Stimulated activated memory B cell treated with anti-CD40 and anti-IgM and Interleukin-4, amounts not matched to agents 10 μg/mL and 1 μg/mL and 100 μg/mL, for 72 hours (primary cell): ENCODE measurements around the gene STEAP1B.
"Not testable (repeated sequence)": the region's sequence is repeated elsewhere in the genome, so short reads cannot be mapped to it uniquely, and the experiment has no call there.

Experiments used
- ATAC-seq: fragments of 150-1000 bp; cut with Tn5 transposase; 2 replicates; pipeline ENCODE4 v1.10.0; 2021
- H3K27ac Mint-ChIP-seq: one replicate; pipeline ENCODE4 v1.8.0; 2022; ENCODE audit warnings: mild to moderate bottlenecking, mixed read lengths
- H3K27me3 Mint-ChIP-seq: one replicate; pipeline ENCODE4 v1.8.0; 2022; ENCODE audit warnings: mixed read lengths
- H3K36me3 Mint-ChIP-seq: one replicate; pipeline ENCODE4 v1.8.0; 2022; ENCODE audit warnings: mixed read lengths
- H3K4me1 Mint-ChIP-seq: one replicate; pipeline ENCODE4 v1.8.0; 2022; ENCODE audit warnings: mixed read lengths
- H3K4me3 Mint-ChIP-seq: one replicate; pipeline ENCODE4 v1.8.0; 2022; ENCODE audit warnings: mild to moderate bottlenecking, moderate library complexity, mixed read lengths
- H3K9me3 Mint-ChIP-seq: one replicate; pipeline ENCODE4 v1.8.0; 2022; ENCODE audit warnings: mixed read lengths

Gene STEAP1B

DNA sequence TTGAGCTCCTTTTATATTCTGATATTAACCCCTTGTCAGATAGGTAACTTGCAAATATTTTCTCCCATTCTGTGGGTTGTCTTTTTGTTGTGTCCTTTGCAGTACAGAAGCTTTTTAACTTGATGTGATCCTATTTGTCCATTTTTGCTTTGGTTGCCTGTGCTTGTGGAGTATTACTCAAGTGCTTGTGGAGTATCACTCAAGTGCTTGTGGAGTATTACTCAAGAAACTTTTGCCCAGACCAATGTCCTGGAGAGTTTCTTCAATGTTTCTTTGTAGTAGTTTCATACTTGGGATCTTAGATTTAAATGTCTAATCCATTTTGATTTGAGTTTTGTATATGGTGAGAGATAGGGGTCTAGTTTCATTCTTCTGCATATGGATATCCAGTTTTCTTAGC lies 50.0 kb downstream of the STEAP1B start:
- H3K36me3 Mint-ChIP-seq, H3K9me3 Mint-ChIP-seq, H3K4me3 Mint-ChIP-seq, ATAC-seq, H3K27ac Mint-ChIP-seq: not testable (repeated sequence)
- Mint-ChIP-seq H3K4me1 (peaks cover 34% of the 10 kb centered on the region), H3K27me3 (peaks cover 30% of the 10 kb centered on the region)

DNA sequence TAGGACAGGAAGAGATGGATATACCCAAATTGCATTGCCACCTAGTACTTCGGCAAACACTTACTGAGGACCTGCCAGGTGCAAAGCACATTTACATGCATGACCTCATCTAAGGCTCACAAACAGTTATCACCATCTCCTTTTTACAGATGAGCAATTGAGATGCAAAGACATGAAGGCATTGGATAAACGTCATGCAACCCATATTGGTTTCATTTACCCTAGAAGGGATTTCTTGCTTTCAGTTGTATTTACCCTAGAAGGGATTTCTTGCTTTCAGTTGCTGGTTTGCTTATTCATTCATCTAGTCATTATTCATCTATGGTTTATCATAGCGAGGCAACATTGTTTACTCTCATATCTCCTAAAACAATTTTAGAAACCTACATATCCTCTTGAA lies 52.2 kb downstream of the STEAP1B start:
- H3K4me3 Mint-ChIP-seq, result no peak overlapping the region

DNA sequence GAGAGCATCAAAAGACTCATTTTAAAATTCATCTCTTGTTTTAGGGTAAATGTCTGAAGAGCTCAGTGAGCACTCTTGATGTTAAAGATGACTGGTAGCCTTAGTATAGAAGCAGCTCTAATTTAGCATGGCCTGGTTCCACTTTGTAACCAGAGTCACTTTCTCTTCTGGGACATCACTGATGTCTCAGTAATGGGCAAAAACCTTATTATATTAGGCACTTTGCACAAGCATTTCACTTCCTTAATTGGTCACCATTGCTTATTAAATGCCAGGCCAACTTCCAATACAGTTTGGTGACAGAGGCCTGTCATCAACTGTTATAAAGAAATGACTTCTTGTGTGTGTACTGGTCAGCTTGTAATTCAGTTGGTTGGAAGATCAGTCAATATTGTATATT lies 53.0 kb downstream of the STEAP1B start:
- Mint-ChIP-seq H3K27me3 (peaks cover 6% of the 10 kb centered on the region), H3K9me3 (no peaks in the 10 kb centered on the region), H3K36me3 (no peaks in the 10 kb centered on the region), H3K4me1 (peaks cover 29% of the 10 kb centered on the region), H3K27ac (no peak overlapping the region), H3K4me3 (no peak overlapping the region)
- peak; percentile 61 for ATAC-seq

More for the DNA sequence above, 52.2 kb downstream of the STEAP1B start:
- no peaks in the 10 kb centered on the region for H3K9me3 Mint-ChIP-seq
- no peak overlapping the region for H3K27ac Mint-ChIP-seq
- H3K27me3 Mint-ChIP-seq, result peaks cover 14% of the 10 kb centered on the region
- H3K4me1 Mint-ChIP-seq, result peaks cover 36% of the 10 kb centered on the region
- ATAC-seq, result peak; percentile 68
- H3K36me3 Mint-ChIP-seq, result no peaks in the 10 kb centered on the region

DNA sequence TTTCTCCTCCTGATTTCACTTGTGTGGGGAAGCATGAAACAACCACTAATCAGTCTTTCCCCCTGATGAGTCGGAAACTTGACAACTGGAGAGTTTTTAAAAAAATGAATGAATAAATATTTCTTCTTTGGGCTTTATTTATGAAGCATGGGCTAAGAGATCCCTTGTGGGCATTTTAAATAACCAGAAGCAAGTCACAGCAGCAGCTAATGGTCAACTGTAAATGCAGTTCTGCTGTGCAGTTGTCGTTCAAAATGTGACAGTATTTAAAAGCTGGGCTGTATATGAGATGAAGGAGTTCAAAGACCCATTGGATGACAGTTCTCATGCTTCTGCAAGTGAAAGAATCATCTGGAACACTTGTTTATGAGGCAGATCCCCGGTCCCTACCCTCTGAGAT lies 54.1 kb downstream of the STEAP1B start:
- H3K27ac Mint-ChIP-seq, result peak overlapping the region; percentile 66
- no peaks in the 10 kb centered on the region for H3K9me3 Mint-ChIP-seq
- ATAC-seq, result no peak
- H3K36me3 Mint-ChIP-seq, result no peaks in the 10 kb centered on the region
- no peaks in the 10 kb centered on the region for H3K27me3 Mint-ChIP-seq
- H3K4me3 Mint-ChIP-seq, result peak overlapping the region; percentile 2
- peaks cover 25% of the 10 kb centered on the region for H3K4me1 Mint-ChIP-seq

DNA sequence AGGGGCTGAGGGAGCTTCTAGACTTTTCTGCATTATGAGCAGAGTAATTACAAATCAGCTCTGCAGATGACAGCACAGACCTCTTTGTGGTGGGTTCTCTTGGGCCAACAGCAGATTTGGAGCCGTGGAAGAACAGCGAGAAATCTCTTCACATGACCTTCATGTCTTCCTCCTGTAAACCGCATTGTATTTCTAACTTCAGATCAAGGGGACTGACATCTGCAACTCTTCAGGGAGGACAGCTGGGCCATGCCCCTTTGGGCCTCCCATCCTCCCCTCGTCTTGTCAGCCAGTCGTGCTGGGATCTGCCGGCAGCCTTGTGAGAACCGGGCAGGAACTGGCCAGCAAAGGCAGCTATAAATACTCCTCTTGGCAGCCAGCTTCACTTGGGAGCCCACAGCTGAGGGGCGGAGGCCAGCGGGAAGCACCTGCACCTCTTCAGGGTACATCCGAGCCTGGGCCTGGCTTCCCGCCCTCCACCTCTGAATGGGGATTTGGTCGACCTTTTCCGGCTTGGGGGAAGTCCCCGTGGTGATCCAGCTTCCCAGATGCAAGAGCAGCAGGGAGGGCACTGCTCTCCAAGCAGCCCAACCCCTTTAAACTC lies 54.7 kb downstream of the STEAP1B start:
- Mint-ChIP-seq H3K4me3 (peak overlapping the region; percentile 2), H3K9me3 (no peaks in the 10 kb centered on the region), H3K36me3 (no peaks in the 10 kb centered on the region), H3K4me1 (peaks cover 25% of the 10 kb centered on the region), H3K27ac (peak overlapping the region; percentile 66), H3K27me3 (no peaks in the 10 kb centered on the region)
- ATAC-seq, result peak; percentile 22

DNA sequence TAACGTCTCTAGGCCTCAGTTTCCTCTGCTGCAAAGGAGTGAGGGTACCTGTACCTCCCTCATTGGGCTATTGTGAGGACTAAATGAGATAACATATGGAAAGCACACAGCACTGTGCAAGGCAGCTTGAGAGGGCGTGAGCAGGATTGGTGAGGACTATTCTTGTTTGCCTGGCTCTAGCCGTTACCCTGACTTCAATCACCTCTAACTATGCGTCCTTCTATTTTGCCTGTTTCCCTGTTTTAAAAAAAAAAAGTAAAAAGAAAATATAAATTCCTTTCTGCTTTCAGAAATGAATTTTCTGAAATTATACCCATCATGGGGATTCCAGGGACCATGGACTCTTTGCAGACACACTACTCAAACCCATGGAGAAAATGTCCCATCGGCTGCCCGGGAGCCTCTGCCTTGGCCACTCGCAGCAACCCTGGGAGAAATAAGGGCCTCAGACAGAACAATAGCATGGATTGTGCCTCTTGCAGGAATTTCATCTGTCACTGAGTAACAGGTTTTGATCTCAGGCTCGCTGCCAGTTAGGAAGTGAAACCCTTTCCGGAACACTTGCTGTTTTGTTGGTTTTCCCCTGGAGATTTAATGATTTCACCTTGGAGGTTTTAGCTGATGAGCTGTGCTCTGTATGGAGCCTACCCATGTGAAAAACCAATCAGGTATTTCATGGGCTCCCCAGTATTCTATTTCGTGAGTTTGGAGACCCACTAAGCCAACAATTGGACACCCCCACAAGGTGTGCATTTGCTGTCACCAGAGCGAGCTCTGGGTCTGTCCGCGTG lies 55.6 kb downstream of the STEAP1B start:
- H3K4me1 Mint-ChIP-seq, result peaks cover 25% of the 10 kb centered on the region
- H3K4me3 Mint-ChIP-seq, result no peak overlapping the region
- H3K27ac Mint-ChIP-seq, result peak overlapping the region; percentile 66

DNA sequence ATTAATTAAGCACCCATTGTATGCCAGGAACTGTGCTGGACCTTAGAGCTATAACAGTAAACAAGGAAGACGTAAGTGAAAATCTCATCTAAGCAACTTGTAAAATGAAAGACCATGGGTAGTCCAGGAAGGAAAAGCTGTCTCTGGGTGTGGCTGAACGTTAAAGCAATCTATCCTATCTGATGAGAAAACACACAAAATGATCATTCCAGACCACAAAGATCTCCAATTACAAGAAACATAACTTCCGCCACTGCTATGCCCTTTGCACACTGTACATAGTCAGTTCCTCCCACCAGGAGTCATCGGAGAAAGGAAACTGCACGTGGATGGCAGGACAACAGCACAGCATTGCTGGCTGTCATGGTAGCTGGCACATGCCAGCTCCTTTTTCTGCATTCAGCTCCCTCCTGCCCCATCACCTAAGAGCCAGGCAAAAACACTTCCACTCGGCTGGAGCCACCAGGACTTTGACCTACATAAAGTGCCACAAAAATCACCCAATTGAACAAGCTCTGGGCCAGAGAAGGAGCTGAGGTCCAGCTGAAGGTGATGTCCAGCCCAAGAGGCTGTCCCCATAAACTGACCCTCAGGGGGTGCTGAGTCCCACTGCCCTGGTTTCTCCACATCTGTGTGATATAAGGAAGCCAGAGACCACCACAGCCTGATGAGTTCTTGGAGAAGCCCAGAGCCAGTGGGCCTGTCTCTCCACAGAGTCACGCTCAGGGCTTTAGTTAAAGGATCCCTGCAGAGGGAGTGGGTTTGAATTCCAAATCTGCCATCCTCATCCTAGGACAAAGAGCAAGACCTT lies 56.4 kb downstream of the STEAP1B start:
- Mint-ChIP-seq H3K4me3 (no peak overlapping the region), H3K27ac (no peak overlapping the region), H3K4me1 (peaks cover 25% of the 10 kb centered on the region), H3K9me3 (no peaks in the 10 kb centered on the region), H3K36me3 (no peaks in the 10 kb centered on the region), H3K27me3 (no peaks in the 10 kb centered on the region)
- no peak for ATAC-seq

More for the DNA sequence above, 55.6 kb downstream of the STEAP1B start:
- no peaks in the 10 kb centered on the region for H3K36me3 Mint-ChIP-seq
- H3K27me3 Mint-ChIP-seq, result no peaks in the 10 kb centered on the region
- no peaks in the 10 kb centered on the region for H3K9me3 Mint-ChIP-seq
- peak; percentile 35 for ATAC-seq

DNA sequence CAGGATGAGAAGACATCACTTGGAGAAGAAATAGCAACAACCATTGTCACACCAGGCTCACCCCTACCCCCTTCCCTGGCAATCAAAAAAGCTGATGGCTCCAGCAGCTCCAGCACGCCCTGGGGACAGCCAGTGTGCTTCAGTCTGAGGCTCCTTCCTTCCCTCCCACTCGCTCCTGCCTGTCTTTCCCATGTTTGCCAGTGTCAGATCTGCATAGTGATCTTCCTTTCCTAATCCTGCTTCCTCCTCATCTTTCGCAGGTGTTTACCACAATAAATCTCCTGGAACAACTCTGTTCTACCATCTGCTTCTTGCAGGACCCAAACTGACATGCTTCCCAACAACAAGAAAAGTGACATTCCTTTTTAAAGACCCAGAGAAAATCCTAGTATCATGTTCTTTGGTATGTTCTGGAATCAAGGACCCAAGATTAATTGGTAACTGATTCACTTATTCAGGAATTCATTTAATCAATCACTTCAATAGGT lies 57.1 kb downstream of the STEAP1B start:
- Mint-ChIP-seq H3K9me3 (no peaks in the 10 kb centered on the region), H3K27me3 (no peaks in the 10 kb centered on the region), H3K4me1 (peaks cover 22% of the 10 kb centered on the region), H3K4me3 (no peak overlapping the region), H3K27ac (no peak overlapping the region), H3K36me3 (no peaks in the 10 kb centered on the region)
- ATAC-seq, result no peak

DNA sequence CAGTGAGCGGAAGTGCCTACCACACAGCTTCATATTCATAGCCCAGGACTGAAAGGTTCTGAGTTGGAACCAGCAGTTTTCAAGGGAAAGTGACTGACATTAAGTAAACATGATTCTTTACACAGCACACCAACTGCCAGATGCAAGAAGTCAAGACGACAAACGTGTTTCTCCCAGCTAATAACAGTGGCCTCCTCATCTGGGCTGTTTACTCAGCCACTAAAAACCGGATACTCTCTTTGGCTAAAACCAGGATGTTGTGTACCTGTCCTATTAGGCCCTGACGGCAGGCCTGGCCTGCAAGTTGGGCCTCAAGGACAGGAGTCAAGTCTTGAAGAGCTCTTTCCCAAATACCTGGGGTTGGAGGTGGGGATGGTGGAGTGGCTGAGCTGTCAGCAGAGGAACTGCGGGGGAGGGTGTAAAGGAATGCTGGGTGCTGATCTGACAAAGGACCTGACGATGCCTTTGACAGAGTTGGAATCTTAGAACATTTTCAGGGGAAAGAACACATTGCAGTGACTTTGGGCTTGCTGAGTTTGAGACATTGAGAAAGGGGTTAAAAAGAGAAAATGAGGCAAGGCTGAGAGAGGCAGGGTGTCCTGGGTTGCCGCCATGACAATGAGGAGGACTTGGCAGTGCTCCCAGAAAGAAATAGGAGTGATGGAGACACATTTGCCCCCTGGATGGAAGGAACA lies 57.7 kb downstream of the STEAP1B start:
- no peaks in the 10 kb centered on the region for H3K36me3 Mint-ChIP-seq
- H3K9me3 Mint-ChIP-seq, result no peaks in the 10 kb centered on the region
- H3K27me3 Mint-ChIP-seq, result no peaks in the 10 kb centered on the region
- H3K4me3 Mint-ChIP-seq, result no peak overlapping the region
- no peak overlapping the region for H3K27ac Mint-ChIP-seq
- no peak for ATAC-seq
- H3K4me1 Mint-ChIP-seq, result peaks cover 19% of the 10 kb centered on the region

DNA sequence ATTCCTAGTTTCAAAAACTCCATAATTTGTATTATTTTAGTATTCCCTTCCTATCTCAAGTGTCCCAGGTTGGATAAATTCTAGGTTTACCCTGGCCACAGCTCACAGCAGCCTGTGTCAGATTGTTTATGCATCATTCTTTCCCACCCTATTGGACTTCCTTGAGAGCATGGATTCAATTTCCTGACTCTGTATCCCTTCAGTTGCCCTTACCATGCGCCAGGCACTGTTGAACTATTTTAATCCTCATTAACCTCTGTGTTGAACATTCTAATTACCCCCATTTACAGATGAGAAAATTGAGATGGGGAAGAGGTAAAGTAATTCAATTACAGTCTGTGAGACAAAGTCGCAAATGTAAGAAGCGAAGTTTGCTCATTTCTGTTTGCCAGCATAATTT lies 58.8 kb downstream of the STEAP1B start:
- H3K4me1 Mint-ChIP-seq, result peaks cover 18% of the 10 kb centered on the region
- peaks cover 2% of the 10 kb centered on the region for H3K9me3 Mint-ChIP-seq
- H3K36me3 Mint-ChIP-seq, result no peaks in the 10 kb centered on the region
- H3K4me3 Mint-ChIP-seq, result no peak overlapping the region
- no peaks in the 10 kb centered on the region for H3K27me3 Mint-ChIP-seq
- ATAC-seq, result no peak
- no peak overlapping the region for H3K27ac Mint-ChIP-seq

DNA sequence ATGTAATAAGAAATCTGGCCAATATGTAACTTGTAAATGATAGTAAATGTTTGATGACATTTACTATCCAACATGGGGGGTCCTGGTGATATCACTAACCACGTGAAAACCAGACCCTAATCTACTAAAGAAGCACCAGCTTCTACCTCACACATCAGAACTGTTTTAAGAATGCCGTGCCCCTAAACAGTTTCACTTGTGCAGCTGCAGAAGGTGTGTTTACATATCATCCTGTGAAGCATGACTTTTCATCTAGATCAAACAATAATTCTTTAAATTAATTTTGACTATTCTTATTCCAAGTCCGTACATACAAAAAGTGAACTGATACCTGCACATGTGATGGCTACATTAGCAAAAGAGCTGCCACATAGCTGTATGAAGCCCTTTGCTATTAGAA lies 61.0 kb downstream of the STEAP1B start:
- Mint-ChIP-seq H3K27me3 (no peaks in the 10 kb centered on the region), H3K4me3 (no peak overlapping the region), H3K4me1 (peaks cover 13% of the 10 kb centered on the region), H3K27ac (no peak overlapping the region), H3K9me3 (peaks cover 2% of the 10 kb centered on the region), H3K36me3 (no peaks in the 10 kb centered on the region)
- no peak for ATAC-seq

DNA sequence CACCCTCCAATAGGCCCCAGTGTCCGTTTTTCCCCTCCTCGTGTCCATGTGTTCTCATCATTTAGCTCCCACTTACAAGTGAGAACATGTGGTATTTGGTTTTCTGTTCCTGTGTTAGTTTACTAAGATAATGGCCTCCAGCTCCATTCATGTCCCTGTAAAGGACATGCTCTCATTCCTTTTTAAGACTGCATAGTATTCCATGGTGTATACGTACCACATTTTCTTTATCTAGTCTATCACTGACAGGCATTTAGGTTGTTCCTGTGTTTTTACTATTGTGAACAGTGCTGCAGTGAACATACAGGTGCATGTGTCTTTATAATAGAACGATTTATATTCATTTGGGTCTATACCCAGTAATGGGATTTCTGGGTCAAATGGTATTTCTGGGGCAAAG lies 63.4 kb downstream of the STEAP1B start:
- not testable (repeated sequence) for ATAC-seq, H3K27ac Mint-ChIP-seq, H3K27me3 Mint-ChIP-seq, H3K36me3 Mint-ChIP-seq, H3K9me3 Mint-ChIP-seq, H3K4me3 Mint-ChIP-seq
- H3K4me1 Mint-ChIP-seq, result peaks cover 13% of the 10 kb centered on the region

DNA sequence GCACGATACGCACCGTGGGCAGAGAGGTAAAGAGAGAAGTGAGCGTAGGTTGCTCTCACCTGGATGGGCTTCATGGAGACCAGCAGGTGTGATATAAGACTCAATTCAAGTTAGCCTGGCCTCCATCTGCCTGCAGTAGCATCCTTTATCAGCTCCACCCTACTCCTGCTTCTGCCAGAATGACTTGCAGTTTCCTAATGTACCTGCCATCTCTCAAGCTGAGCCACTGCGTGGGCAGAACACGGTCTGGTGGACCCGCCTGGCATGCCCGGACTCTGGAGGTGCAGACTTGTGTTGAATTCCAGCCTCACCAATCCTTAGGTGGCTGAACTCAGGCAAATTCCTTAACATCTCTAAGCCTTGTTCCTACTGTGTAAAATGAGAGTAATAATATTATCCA lies 64.3 kb downstream of the STEAP1B start:
- peak overlapping the region; percentile 14 for H3K27ac Mint-ChIP-seq
- no peak overlapping the region for H3K4me3 Mint-ChIP-seq
- H3K4me1 Mint-ChIP-seq, result peaks cover 13% of the 10 kb centered on the region
- no peaks in the 10 kb centered on the region for H3K36me3 Mint-ChIP-seq
- no peaks in the 10 kb centered on the region for H3K27me3 Mint-ChIP-seq
- ATAC-seq, result peak; percentile 52
- H3K9me3 Mint-ChIP-seq, result peaks cover 2% of the 10 kb centered on the region

DNA sequence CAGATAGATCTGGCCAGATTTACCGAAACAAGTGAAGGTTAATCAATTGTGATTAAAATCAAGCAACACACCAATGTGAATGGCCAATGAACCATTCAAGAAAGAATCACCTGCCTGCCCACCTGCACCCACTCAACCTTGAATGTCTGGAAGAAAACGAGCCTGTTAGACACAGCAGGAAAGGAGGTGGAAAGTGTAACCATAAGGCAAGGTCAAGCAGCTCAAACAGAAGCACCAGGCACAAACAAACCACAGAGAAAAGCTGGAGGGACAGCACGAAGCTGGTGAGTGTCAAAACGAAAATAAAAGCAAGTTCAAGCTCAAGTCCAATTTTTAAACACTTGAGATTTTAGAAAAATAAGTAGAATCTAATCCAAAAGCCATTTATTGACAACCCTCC lies 64.9 kb downstream of the STEAP1B start:
- no peak for ATAC-seq
- peak overlapping the region; percentile 14 for H3K27ac Mint-ChIP-seq
- no peak overlapping the region for H3K4me3 Mint-ChIP-seq

More for the DNA sequence above, 64.9 kb downstream of the STEAP1B start:
- Mint-ChIP-seq H3K9me3 (peaks cover 2% of the 10 kb centered on the region), H3K4me1 (peaks cover 13% of the 10 kb centered on the region), H3K27me3 (no peaks in the 10 kb centered on the region), H3K36me3 (no peaks in the 10 kb centered on the region)
